Cardiac septum (tissue), 1 donor: ENCODE measurements around the gene SPA17. TPM values are rescaled to one million over a fixed set of nuclear protein-coding genes. Genes with fewer than 3 reads are reported as not detected.

Experiments used
- DNase-seq: peaks from one replicate; pipeline ENCODE4 v3.0.0-alpha.2; 2020; ENCODE audit warnings: low spot score
- intact Hi-C: fragments of 100-400 bp; cut with DNase I; formaldehyde crosslinking; loops from one replicate; pipeline ENCODE4 v1.14.0; 2022
- total RNA-seq: library from RNA; stranded (reverse); fragmentation: NEBNext Ultra II Directional; extraction: Animal tissue kit (Norgen Biotek cat#: 25700); gene quantifications from one replicate; pipeline ENCODE4 v1.2.1, GENCODE V29; 2021
- donor health status: DM: no; HTN: no; CAD: no.

SPA17 gene
- total RNA-seq, 1 donor from 2014 or later: 1.8 TPM

- DNase-seq: no peak
- intact Hi-C loops: no loop called here
Measured at GRCh38 chr11:124745270-124745834, 71.6 kb downstream of the SPA17 start.

GRCh38 chr11:124745835-124746620 lies 72.3 kb downstream of the SPA17 start:
- intact Hi-C loops: no loop called here
- no peak for DNase-seq

- intact Hi-C loops: no loop called here
- peak; percentile 89 for DNase-seq
Measured at GRCh38 chr11:124746621-124747243, 73.0 kb downstream of the SPA17 start.

Other genes with a start within 250 kb of the SPA17 start
- gene OR8B4, start 249.0 kb upstream of the SPA17 start, total RNA-seq: not detected
- not detected for gene OR8B8, start 228.2 kb upstream of the SPA17 start, total RNA-seq
- not detected for gene OR8B12, start 130.2 kb upstream of the SPA17 start, total RNA-seq
- not detected for gene OR8A1, start 103.9 kb upstream of the SPA17 start, total RNA-seq
- gene PANX3, start 62.5 kb upstream of the SPA17 start, total RNA-seq: not detected
- 21.3 TPM for gene TBRG1, start 51.0 kb upstream of the SPA17 start, total RNA-seq
- gene SIAE, start 165 bp upstream of the SPA17 start, total RNA-seq: 42.5 TPM
- gene NRGN, start 66.0 kb downstream of the SPA17 start, total RNA-seq: 6.4 TPM
- gene VSIG2, start 78.4 kb downstream of the SPA17 start, total RNA-seq: 1.2 TPM
- 50.2 TPM for gene ESAM, start 88.4 kb downstream of the SPA17 start, total RNA-seq
- gene MSANTD2, start 126.5 kb downstream of the SPA17 start, total RNA-seq: 5.3 TPM
- gene ROBO3, start 191.5 kb downstream of the SPA17 start, total RNA-seq: 5.1 TPM
- 15.9 TPM for gene ROBO4, start 224.0 kb downstream of the SPA17 start, total RNA-seq
- not detected for gene HEPN1, start 245.3 kb downstream of the SPA17 start, total RNA-seq